SK-N-SH treated with all-trans-retinoic acid at 6 μM for 48 hours (cell line): ENCODE measurements around the gene KRTAP9-3.

Experiments used
- ATAC-seq: fragments of 200-7000 bp; cut with Tn5 transposase; 3 replicates; pipeline ENCODE4 v1.9.1; 2020; ENCODE audit warnings: mild to moderate bottlenecking, moderate library complexity
- ARNTL ChIP-seq: fragments of 450-650 bp; formaldehyde crosslinking; IDR thresholded peaks from 2 replicates; pipeline ENCODE4 v1.5.0; 2020; ENCODE audit warnings: low read depth, mild to moderate bottlenecking, moderate library complexity, borderline replicate concordance
- BACH2 ChIP-seq: fragments of 250-450 bp; sonication (Bioruptor Pico); IDR thresholded peaks from 2 replicates; pipeline ENCODE4 v1.9.0; 2021; ENCODE audit warnings: mild to moderate bottlenecking, borderline replicate concordance
- CSDC2 ChIP-seq: fragments of 250-450 bp; sonication (Bioruptor Pico); IDR thresholded peaks from 2 replicates; pipeline ENCODE4 v1.5.0; 2020; ENCODE audit warnings: mild to moderate bottlenecking, moderate library complexity
- ESRRG ChIP-seq: fragments of 250-450 bp; sonication (Bioruptor Pico); IDR thresholded peaks from 2 replicates; pipeline ENCODE4 v1.6.1; 2021; ENCODE audit warnings: mild to moderate bottlenecking
- GLIS3 ChIP-seq: fragments of 250-450 bp; sonication (Bioruptor Pico); IDR thresholded peaks from 2 replicates; pipeline ENCODE4 v1.5.0; 2020; ENCODE audit warnings: mild to moderate bottlenecking, moderate library complexity
- ISL1 ChIP-seq: fragments of 250-450 bp; sonication (Bioruptor Pico); IDR thresholded peaks from 2 replicates; pipeline ENCODE4 v2.1.2; 2022; ENCODE audit warnings: mild to moderate bottlenecking, moderate library complexity
- OSR1 ChIP-seq: fragments of 250-450 bp; sonication (Bioruptor Pico); IDR thresholded peaks from 2 replicates; pipeline ENCODE4 v1.8.0; 2022; ENCODE audit warnings: moderate library complexity, mild to moderate bottlenecking, inconsistent platforms
- PPARA ChIP-seq: fragments of 250-450 bp; sonication (Bioruptor Pico); IDR thresholded peaks from 2 replicates; pipeline ENCODE4 v1.5.0; 2020; ENCODE audit warnings: mild to moderate bottlenecking, borderline replicate concordance
- RARB ChIP-seq: fragments of 250-450 bp; sonication (Bioruptor Pico); IDR thresholded peaks from 2 replicates; pipeline ENCODE4 v1.8.0; 2021; ENCODE audit warnings: mild to moderate bottlenecking, moderate library complexity
- SNAI2 ChIP-seq: fragments of 250-450 bp; sonication (Bioruptor Pico); IDR thresholded peaks from 2 replicates; pipeline ENCODE4 v1.5.0; 2020; ENCODE audit warnings: mild to moderate bottlenecking, moderate library complexity
- TSHZ2 ChIP-seq: fragments of 250-450 bp; sonication (Bioruptor Pico); IDR thresholded peaks from 2 replicates; pipeline ENCODE4 v1.5.0; 2020; ENCODE audit warnings: mild to moderate bottlenecking, moderate library complexity
- ZFP3 ChIP-seq: fragments of 250-450 bp; sonication (Bioruptor Pico); IDR thresholded peaks from 2 replicates; pipeline ENCODE4 v1.5.0; 2020; ENCODE audit warnings: mild to moderate bottlenecking, moderate library complexity
- ZNF565 ChIP-seq: fragments of 450-650 bp; formaldehyde crosslinking; conservative IDR thresholded peaks from 2 replicates; pipeline ENCODE4 v1.5.0; 2020; ENCODE audit warnings: low read depth, mild to moderate bottlenecking, moderate library complexity
- ZNF70 ChIP-seq: fragments of 450-650 bp; formaldehyde crosslinking; IDR thresholded peaks from 2 replicates; pipeline ENCODE4 v1.5.0; 2020; ENCODE audit warnings: mild to moderate bottlenecking, moderate library complexity
- ZNF8 ChIP-seq: fragments of 450-650 bp; formaldehyde crosslinking; IDR thresholded peaks from 2 replicates; pipeline ENCODE4 v1.5.0; 2020; ENCODE audit warnings: mild to moderate bottlenecking, moderate library complexity
- TF ChIP-seq, protein P1 (sequence below): fragments of 250-450 bp; sonication (Bioruptor Pico); IDR thresholded peaks from 2 replicates; pipeline ENCODE4 v1.5.1; 2020; ENCODE audit warnings: low read depth, mild to moderate bottlenecking, moderate library complexity
- TF ChIP-seq, protein P2 (sequence below): fragments of 250-450 bp; sonication (Bioruptor Pico); IDR thresholded peaks from 2 replicates; pipeline ENCODE4 v1.8.0; 2021; ENCODE audit warnings: low read depth, mild to moderate bottlenecking, moderate library complexity, borderline replicate concordance
- TF ChIP-seq, protein P3 (sequence below): fragments of 250-450 bp; sonication (Bioruptor Pico); IDR thresholded peaks from 2 replicates; pipeline ENCODE4 v1.8.0; 2020; ENCODE audit warnings: mild to moderate bottlenecking, moderate library complexity, borderline replicate concordance

The KRTAP9-3 gene

GRCh38 chr17:41258406-41258805 is 26.2 kb downstream of the KRTAP9-3 start:
- no peak for TF ChIP-seq PPARA (CRISPR knock-in tag)
- TF ChIP-seq OSR1 (CRISPR knock-in tag), result no peak
- TF ChIP-seq, protein P1, sequence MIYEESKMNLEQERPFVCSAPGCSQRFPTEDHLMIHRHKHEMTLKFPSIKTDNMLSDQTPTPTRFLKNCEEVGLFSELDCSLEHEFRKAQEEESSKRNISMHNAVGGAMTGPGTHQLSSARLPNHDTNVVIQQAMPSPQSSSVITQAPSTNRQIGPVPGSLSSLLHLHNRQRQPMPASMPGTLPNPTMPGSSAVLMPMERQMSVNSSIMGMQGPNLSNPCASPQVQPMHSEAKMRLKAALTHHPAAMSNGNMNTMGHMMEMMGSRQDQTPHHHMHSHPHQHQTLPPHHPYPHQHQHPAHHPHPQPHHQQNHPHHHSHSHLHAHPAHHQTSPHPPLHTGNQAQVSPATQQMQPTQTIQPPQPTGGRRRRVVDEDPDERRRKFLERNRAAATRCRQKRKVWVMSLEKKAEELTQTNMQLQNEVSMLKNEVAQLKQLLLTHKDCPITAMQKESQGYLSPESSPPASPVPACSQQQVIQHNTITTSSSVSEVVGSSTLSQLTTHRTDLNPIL (CRISPR knock-in tag), result no peak
- TF ChIP-seq ARNTL (CRISPR knock-in tag), result no peak
- no peak for TF ChIP-seq ESRRG
- TF ChIP-seq RARB, result no peak
- TF ChIP-seq ZNF8 (CRISPR knock-in tag), result no peak
- TF ChIP-seq GLIS3 (CRISPR knock-in tag), result no peak
- TF ChIP-seq ZNF565, result no peak
- TF ChIP-seq, all 23 proteins: peak for 0
- ATAC-seq, result no peak

DNA sequence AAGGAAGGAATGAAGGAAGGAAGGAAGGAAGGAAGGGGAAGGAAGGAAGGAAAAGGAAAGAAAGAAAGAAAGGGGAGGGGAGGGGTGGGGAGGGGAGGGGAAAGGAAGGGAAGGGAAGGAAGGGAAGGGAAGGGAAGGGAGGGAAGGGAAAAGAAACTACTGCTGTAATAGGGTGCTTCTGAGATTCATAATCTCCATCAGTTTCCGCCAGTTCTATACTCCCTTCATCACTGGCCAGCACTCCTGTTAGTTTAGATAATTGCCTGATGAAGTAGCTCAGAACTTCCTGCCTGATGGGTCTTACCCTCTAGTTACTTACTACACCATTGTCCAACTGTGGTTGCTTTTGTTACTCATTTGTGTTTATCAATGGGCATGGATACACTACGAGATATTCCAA is 31.0 kb downstream of the KRTAP9-3 start:
- TF ChIP-seq, protein P2, sequence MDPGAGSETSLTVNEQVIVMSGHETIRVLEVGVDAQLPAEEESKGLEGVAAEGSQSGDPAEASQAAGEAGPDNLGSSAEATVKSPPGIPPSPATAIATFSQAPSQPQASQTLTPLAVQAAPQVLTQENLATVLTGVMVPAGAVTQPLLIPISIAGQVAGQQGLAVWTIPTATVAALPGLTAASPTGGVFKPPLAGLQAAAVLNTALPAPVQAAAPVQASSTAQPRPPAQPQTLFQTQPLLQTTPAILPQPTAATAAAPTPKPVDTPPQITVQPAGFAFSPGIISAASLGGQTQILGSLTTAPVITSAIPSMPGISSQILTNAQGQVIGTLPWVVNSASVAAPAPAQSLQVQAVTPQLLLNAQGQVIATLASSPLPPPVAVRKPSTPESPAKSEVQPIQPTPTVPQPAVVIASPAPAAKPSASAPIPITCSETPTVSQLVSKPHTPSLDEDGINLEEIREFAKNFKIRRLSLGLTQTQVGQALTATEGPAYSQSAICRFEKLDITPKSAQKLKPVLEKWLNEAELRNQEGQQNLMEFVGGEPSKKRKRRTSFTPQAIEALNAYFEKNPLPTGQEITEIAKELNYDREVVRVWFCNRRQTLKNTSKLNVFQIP (CRISPR knock-in tag), result no peak
- TF ChIP-seq, protein P1 (CRISPR knock-in tag), result no peak
- TF ChIP-seq ZFP3 (CRISPR knock-in tag) (no peak), ISL1 (CRISPR knock-in tag) (no peak), RARB (no peak), ZNF70 (CRISPR knock-in tag) (no peak), ESRRG (no peak), ZNF8 (CRISPR knock-in tag) (no peak), GLIS3 (CRISPR knock-in tag) (no peak), PPARA (CRISPR knock-in tag) (no peak), TSHZ2 (CRISPR knock-in tag) (no peak), OSR1 (CRISPR knock-in tag) (no peak), ARNTL (CRISPR knock-in tag) (no peak), ZNF565 (no peak)
- TF ChIP-seq, protein P3, sequence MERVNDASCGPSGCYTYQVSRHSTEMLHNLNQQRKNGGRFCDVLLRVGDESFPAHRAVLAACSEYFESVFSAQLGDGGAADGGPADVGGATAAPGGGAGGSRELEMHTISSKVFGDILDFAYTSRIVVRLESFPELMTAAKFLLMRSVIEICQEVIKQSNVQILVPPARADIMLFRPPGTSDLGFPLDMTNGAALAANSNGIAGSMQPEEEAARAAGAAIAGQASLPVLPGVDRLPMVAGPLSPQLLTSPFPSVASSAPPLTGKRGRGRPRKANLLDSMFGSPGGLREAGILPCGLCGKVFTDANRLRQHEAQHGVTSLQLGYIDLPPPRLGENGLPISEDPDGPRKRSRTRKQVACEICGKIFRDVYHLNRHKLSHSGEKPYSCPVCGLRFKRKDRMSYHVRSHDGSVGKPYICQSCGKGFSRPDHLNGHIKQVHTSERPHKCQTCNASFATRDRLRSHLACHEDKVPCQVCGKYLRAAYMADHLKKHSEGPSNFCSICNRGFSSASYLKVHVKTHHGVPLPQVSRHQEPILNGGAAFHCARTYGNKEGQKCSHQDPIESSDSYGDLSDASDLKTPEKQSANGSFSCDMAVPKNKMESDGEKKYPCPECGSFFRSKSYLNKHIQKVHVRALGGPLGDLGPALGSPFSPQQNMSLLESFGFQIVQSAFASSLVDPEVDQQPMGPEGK (CRISPR knock-in tag), result no peak
- ATAC-seq, result no peak

DNA sequence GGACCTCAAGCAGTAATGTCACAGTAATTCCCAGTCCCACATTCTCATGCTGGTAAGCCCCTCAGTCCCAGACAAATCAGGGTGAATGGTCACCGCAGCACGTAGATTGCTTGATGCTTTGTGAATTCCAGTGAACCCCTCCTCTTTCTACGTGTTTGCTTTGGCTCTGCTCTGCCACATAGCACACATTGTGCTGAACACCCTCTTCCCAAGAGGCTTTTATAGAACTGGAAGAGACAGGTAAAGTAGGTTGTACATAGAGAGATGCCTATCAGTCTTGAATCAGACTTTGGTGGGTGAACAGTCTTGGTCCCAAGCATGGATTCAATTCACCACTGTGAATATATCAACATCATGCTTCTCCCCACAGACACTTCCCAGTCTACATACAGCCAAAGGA is 32.4 kb downstream of the KRTAP9-3 start:
- no peak for TF ChIP-seq SNAI2
- TF ChIP-seq, protein P2 (CRISPR knock-in tag), result no peak
- TF ChIP-seq, all 23 proteins: peak for 0
- ATAC-seq, result no peak

DNA sequence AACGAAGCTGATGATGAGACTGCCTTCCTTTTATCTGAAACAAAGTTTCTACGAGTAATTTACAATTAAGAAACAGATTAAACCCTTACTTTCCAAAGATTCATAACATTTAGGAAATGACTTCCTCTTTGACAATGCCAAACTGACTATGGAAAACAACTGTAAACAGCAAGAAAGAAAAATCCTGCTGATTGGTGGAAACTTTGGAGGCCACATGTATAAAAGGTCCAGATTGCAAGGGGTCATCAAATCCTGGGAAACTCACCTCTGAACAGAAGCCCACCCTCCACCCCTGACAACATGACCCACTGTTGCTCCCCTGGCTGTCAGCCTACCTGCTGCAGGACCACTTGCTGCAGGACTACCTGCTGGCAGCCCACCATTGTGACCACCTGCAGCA is 32.8 kb downstream of the KRTAP9-3 start, which contains the start of gene KRTAP9-6:
Gene KRTAP9-6 (plus strand): TSS at position 301 of the 400 bp plus-strand sequence. CDS start 0 bp downstream, at position 301.
- TF ChIP-seq PPARA (CRISPR knock-in tag), result no peak
- TF ChIP-seq, protein P1 (CRISPR knock-in tag), result no peak
- TF ChIP-seq BACH2 (CRISPR knock-in tag), result no peak
- no peak for TF ChIP-seq CSDC2 (CRISPR knock-in tag)
- ATAC-seq, result no peak
